A549 (cell line): Measurements from ENCODE around the gene ZBTB16. TPM values are rescaled to one million over a fixed set of nuclear protein-coding genes. Genes with fewer than 3 reads are reported as not detected.

ENCODE experiments used
- ATAC-seq, 2 experiments: fragments of 200-7000 bp in 1 of 2; fragments of >200 bp in 1 of 2; cut with Nextera tagmentation in 1 of 2; cut with Tn5 transposase in 1 of 2; 3 replicates each; pipeline versions ENCODE4 v1.8.0 to v1.9.1; 2018 to 2020; ENCODE audit warnings: mild to moderate bottlenecking in 1 of 2, moderate library complexity in 1 of 2
- CTCF ChIA-PET: fragments of 300-600 bp; sonication (Branson Sonifier 250); formaldehyde crosslinking; extraction: SDS; loops from one replicate; lab custom pipeline; 2021; ENCODE audit warnings: antibody characterized with exemption, inconsistent platforms; lab: Yijun Ruan, JAX
- POLR2A ChIA-PET: fragments of 350-600 bp; formaldehyde crosslinking; extraction: SDS; loops from one replicate; lab custom pipeline; 2021; ENCODE audit warnings: antibody characterized with exemption, inconsistent platforms; lab: Yijun Ruan, JAX
- DNase-seq, 2 experiments: peaks; one replicate each; pipeline versions ENCODE4 v3.0.0 to v3.0.0-alpha.2; 2011 to 2016; ENCODE audit warnings: low read depth in 1 of 2, low spot score in 1 of 2
- FAIRE-seq: peaks from 2 replicates; lab custom pipeline; 2011; peaks lifted over from hg19 to GRCh38; lab: Jason Lieb, UNC
- H3K27ac ChIP-seq, 2 experiments: fragments of >200 bp; sonication (Bioruptor Twin); formaldehyde crosslinking; 3 replicates each; pipeline ENCODE4 v1.5.1; 2016 to 2017
- H3K4me1 ChIP-seq: fragments of >200 bp; sonication (Bioruptor Twin); formaldehyde crosslinking; 3 replicates; pipeline ENCODE4 v1.6.1; 2016
- H3K4me2 ChIP-seq: fragments of >200 bp; sonication (Bioruptor Twin); formaldehyde crosslinking; 3 replicates; pipeline ENCODE4 v1.6.1; 2016
- H3K4me3 ChIP-seq: fragments of >200 bp; sonication (Bioruptor Twin); formaldehyde crosslinking; 3 replicates; pipeline ENCODE4 v1.5.1; 2016
- H3K9me3 ChIP-seq: fragments of >200 bp; sonication (Bioruptor Twin); formaldehyde crosslinking; 3 replicates; pipeline ENCODE4 v1.6.1; 2016
- CHD4 ChIP-seq: fragments of 200-600 bp; sonication (generic); IDR thresholded peaks from 2 replicates; pipeline ENCODE4 v1.6.1; 2016; ENCODE audit warnings: antibody characterized with exemption, mild to moderate bottlenecking, borderline replicate concordance
- EHMT2 ChIP-seq: fragments of 200-600 bp; sonication (generic); IDR thresholded peaks from 2 replicates; pipeline ENCODE4 v1.6.1; 2016; ENCODE audit warnings: antibody characterized with exemption, low read depth, mild to moderate bottlenecking, moderate library complexity
- EP300 ChIP-seq, 2 experiments: fragments of >200 bp; sonication (Bioruptor Twin); formaldehyde crosslinking; IDR thresholded peaks; 2 replicates in 1 of 2; 3 replicates in 1 of 2; pipeline ENCODE4 v1.6.1; 2016 to 2017
- ESRRA ChIP-seq: fragments of 150-350 bp; IDR thresholded peaks from 2 replicates; pipeline ENCODE4 v1.6.1; 2014; ENCODE audit warnings: mild to moderate bottlenecking, low read length, borderline replicate concordance
- FOSB ChIP-seq: fragments of 250-450 bp; sonication (Bioruptor Pico); IDR thresholded peaks from 2 replicates; pipeline ENCODE4 v1.5.0; 2020; ENCODE audit warnings: mild to moderate bottlenecking, moderate library complexity
- HOXB5 ChIP-seq: fragments of 250-450 bp; sonication (Bioruptor Pico); IDR thresholded peaks from 2 replicates; pipeline ENCODE4 v1.5.0; 2020; ENCODE audit warnings: mild to moderate bottlenecking, moderate library complexity
- JUN ChIP-seq, 2 experiments: fragments of >200 bp; sonication (Bioruptor Twin); formaldehyde crosslinking; IDR thresholded peaks; 2 replicates in 1 of 2; 3 replicates in 1 of 2; pipeline ENCODE4 v1.6.1; 2016 to 2017
- MAFK ChIP-seq: fragments of 450-650 bp; IDR thresholded peaks from 2 replicates; pipeline ENCODE4 v1.6.1; 2014; ENCODE audit not compliant: partially characterized antibody
- NFE2L2 ChIP-seq: fragments of 150-350 bp; conservative IDR thresholded peaks from 2 replicates; pipeline ENCODE4 v1.6.1; 2014; ENCODE audit warnings: low read length
- NPAS2 ChIP-seq: fragments of 250-450 bp; sonication (Bioruptor Pico); IDR thresholded peaks from 2 replicates; pipeline ENCODE4 v1.8.0; 2022; ENCODE audit warnings: mild to moderate bottlenecking, moderate library complexity, borderline replicate concordance
- PHF8 ChIP-seq: fragments of 200-600 bp; sonication (generic); IDR thresholded peaks from 2 replicates; pipeline ENCODE4 v1.6.1; 2016; ENCODE audit warnings: low read depth, mild to moderate bottlenecking, antibody characterized with exemption, moderate library complexity, borderline replicate concordance
- RARB ChIP-seq: fragments of 250-450 bp; sonication (Bioruptor Pico); IDR thresholded peaks from 2 replicates; pipeline ENCODE4 v1.8.0; 2021; ENCODE audit warnings: mild to moderate bottlenecking, moderate library complexity
- RNF2 ChIP-seq: fragments of 200-600 bp; sonication (generic); IDR thresholded peaks from 2 replicates; pipeline ENCODE4 v1.6.1; 2016; ENCODE audit warnings: low read depth, mild to moderate bottlenecking, antibody characterized with exemption, moderate library complexity, borderline replicate concordance
- TFCP2L1 ChIP-seq: fragments of 250-450 bp; sonication (Bioruptor Pico); IDR thresholded peaks from 2 replicates; pipeline ENCODE4 v1.5.0; 2021; ENCODE audit warnings: mild to moderate bottlenecking
- ZC3H11A ChIP-seq: fragments of 450-650 bp; IDR thresholded peaks from 2 replicates; pipeline ENCODE4 v1.6.1; 2014; ENCODE audit warnings: antibody characterized with exemption, mild to moderate bottlenecking
- ZFP36 ChIP-seq: fragments of 450-650 bp; IDR thresholded peaks from 2 replicates; pipeline ENCODE4 v1.6.1; 2014; ENCODE audit warnings: borderline replicate concordance; ENCODE audit not compliant: partially characterized antibody
- ZSCAN20 ChIP-seq: fragments of 250-450 bp; sonication (Bioruptor Pico); IDR thresholded peaks from 2 replicates; pipeline ENCODE4 v1.8.0; 2022; ENCODE audit warnings: mild to moderate bottlenecking, moderate library complexity
- WGBS: methylation state at CpG from one replicate; pipeline ENCODE4 v1.1.6; 2017; ENCODE audit errors: missing lambda C conversion rate; 5-methylcytosine and 5-hydroxymethylcytosine counted together
- polyA plus RNA-seq, 4 experiments: library from polyadenylated mRNA; depleted of rRNA in 3 of 4; stranded (reverse); fragments of >200 nt; fragmentation: RNase III in 1 of 4; extraction: RNeasy Plus Mini Kit Qiagen cat#74134 plus additional on column Dnase treatment in 1 of 4; gene quantifications; 2 replicates in 3 of 4; 3 replicates in 1 of 4; pipeline ENCODE4 v1.2.3, GENCODE V29; 2011 to 2017
- TF ChIP-seq, protein P1 (sequence below): IDR thresholded peaks from 2 replicates; pipeline ENCODE4 v1.6.1; 2012; ENCODE audit warnings: low read depth, borderline replicate concordance
- TF ChIP-seq, protein P2 (sequence below): fragments of 150-350 bp; IDR thresholded peaks from 2 replicates; pipeline ENCODE4 v1.6.1; 2014; ENCODE audit warnings: low read depth, mild to moderate bottlenecking, low read length
- TF ChIP-seq, protein P3 (sequence below): fragments of 200-600 bp; sonication (generic); IDR thresholded peaks from 2 replicates; pipeline ENCODE4 v1.6.1; 2016; ENCODE audit warnings: antibody characterized with exemption, mild to moderate bottlenecking, moderate library complexity
- TF ChIP-seq, protein P4 (sequence below): IDR thresholded peaks from 2 replicates; pipeline ENCODE4 v1.6.1; 2012

The ZBTB16 gene
- polyA plus RNA-seq, 2 of the 4 experiments (the other 2 are of a cell fraction) = not detected

DNA sequence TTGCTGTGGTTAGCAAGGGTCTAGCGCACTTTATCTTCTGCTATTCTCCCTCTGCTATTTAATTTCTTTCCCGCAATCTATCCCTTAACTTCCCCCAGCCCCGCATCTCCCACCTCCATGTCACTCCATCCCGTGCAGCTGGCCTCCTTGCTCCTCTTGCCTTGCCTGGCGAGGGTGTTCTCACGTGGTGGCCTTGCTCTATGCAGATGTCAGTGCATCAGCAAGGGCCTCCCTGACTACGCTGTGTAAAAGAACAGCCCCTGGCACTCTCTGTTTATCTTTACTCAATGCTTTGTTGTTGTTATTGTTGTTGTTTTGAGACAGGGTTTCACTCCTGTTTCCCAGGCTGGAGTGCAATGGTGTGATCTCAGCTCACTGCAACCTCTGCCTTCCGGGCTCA, 122.2 kb downstream of the ZBTB16 start:
- CTCF ChIA-PET = interaction anchor here (1.0 to 2.0 kb wide), 2 partner anchors 11 to 285 kb away, joined by 3 to 8 read pairs; no protein-coding TSS in a partner anchor
- H3K4me2 ChIP-seq = no peak overlapping the region
- no peaks in the 10 kb centered on the region; the same call in 2 of the 3 replicates for H3K4me1 ChIP-seq
- no peaks in the 10 kb centered on the region for H3K9me3 ChIP-seq
- TF ChIP-seq FOSB = no peak
- TF ChIP-seq, protein P1, sequence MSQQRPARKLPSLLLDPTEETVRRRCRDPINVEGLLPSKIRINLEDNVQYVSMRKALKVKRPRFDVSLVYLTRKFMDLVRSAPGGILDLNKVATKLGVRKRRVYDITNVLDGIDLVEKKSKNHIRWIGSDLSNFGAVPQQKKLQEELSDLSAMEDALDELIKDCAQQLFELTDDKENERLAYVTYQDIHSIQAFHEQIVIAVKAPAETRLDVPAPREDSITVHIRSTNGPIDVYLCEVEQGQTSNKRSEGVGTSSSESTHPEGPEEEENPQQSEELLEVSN = no peak
- TF ChIP-seq NFE2L2 = no peak
- TF ChIP-seq, protein P2, sequence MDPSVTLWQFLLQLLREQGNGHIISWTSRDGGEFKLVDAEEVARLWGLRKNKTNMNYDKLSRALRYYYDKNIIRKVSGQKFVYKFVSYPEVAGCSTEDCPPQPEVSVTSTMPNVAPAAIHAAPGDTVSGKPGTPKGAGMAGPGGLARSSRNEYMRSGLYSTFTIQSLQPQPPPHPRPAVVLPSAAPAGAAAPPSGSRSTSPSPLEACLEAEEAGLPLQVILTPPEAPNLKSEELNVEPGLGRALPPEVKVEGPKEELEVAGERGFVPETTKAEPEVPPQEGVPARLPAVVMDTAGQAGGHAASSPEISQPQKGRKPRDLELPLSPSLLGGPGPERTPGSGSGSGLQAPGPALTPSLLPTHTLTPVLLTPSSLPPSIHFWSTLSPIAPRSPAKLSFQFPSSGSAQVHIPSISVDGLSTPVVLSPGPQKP = no peak
- no peak for TF ChIP-seq ESRRA
- TF ChIP-seq, protein P3, sequence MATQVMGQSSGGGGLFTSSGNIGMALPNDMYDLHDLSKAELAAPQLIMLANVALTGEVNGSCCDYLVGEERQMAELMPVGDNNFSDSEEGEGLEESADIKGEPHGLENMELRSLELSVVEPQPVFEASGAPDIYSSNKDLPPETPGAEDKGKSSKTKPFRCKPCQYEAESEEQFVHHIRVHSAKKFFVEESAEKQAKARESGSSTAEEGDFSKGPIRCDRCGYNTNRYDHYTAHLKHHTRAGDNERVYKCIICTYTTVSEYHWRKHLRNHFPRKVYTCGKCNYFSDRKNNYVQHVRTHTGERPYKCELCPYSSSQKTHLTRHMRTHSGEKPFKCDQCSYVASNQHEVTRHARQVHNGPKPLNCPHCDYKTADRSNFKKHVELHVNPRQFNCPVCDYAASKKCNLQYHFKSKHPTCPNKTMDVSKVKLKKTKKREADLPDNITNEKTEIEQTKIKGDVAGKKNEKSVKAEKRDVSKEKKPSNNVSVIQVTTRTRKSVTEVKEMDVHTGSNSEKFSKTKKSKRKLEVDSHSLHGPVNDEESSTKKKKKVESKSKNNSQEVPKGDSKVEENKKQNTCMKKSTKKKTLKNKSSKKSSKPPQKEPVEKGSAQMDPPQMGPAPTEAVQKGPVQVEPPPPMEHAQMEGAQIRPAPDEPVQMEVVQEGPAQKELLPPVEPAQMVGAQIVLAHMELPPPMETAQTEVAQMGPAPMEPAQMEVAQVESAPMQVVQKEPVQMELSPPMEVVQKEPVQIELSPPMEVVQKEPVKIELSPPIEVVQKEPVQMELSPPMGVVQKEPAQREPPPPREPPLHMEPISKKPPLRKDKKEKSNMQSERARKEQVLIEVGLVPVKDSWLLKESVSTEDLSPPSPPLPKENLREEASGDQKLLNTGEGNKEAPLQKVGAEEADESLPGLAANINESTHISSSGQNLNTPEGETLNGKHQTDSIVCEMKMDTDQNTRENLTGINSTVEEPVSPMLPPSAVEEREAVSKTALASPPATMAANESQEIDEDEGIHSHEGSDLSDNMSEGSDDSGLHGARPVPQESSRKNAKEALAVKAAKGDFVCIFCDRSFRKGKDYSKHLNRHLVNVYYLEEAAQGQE = no peak
- no peak for TF ChIP-seq PHF8
- TF ChIP-seq MAFK = no peak
- TF ChIP-seq, protein P4, sequence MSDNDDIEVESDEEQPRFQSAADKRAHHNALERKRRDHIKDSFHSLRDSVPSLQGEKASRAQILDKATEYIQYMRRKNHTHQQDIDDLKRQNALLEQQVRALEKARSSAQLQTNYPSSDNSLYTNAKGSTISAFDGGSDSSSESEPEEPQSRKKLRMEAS = no peak
- no peak for TF ChIP-seq ZC3H11A
- TF ChIP-seq ZSCAN20 (CRISPR knock-in tag) = no peak
- no peak for TF ChIP-seq ZFP36
- 32% methylated on average over 8 of the region's 8 CpGs for WGBS
- POLR2A ChIA-PET = no interaction called here
- H3K27ac ChIP-seq = no peak overlapping the region; a peak in 1 of 6 replicates
- no peak for ATAC-seq
- no peak overlapping the region for H3K4me3 ChIP-seq
- no peak for FAIRE-seq
- no peak for DNase-seq

DNA sequence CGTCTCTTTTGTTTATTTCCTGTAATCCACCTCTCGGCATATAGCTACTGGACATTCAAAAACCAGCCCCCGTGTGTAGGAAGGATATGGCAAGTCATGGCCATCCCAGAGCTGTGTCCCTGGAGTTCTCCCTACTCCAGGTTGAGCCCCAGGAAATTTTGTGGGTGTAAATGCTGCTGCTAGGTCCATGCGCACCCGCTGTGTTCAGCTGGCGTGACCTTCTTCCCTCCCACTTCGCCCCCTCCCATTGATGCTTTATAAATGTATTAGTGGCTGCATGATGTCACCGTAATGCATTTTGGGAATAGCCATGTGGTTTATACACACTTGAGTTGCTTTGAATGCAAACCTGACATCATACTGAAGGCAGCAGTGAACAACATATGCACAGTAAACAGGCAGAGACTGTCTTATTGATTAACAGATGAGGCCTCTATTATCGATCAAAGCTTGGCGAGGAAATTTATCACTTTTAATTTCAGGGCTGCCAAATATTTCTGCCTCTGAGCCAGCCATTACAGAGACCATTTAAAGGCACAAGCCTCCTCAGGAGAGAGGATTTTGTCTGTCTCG, 123.0 kb downstream of the ZBTB16 start:
- H3K4me2 ChIP-seq = no peak overlapping the region
- TF ChIP-seq CHD4 = no peak
- no peak for TF ChIP-seq HOXB5 (CRISPR knock-in tag)
- TF ChIP-seq TFCP2L1 (CRISPR knock-in tag) = no peak
- POLR2A ChIA-PET = no interaction called here
- DNase-seq (no peak), FAIRE-seq (no peak), ATAC-seq (no peak)
- WGBS = 47% methylated on average over 11 of the region's 11 CpGs
- no peak overlapping the region for H3K27ac ChIP-seq
- H3K4me1 ChIP-seq = no peaks in the 10 kb centered on the region; the same call in 2 of the 3 replicates
- H3K9me3 ChIP-seq = no peaks in the 10 kb centered on the region
- no peak overlapping the region for H3K4me3 ChIP-seq
- CTCF ChIA-PET = interaction anchor here (0.6 to 2.0 kb wide), 3 partner anchors 10 to 68 kb away, joined by 3 to 8 read pairs (median 3); no protein-coding TSS in a partner anchor

DNA sequence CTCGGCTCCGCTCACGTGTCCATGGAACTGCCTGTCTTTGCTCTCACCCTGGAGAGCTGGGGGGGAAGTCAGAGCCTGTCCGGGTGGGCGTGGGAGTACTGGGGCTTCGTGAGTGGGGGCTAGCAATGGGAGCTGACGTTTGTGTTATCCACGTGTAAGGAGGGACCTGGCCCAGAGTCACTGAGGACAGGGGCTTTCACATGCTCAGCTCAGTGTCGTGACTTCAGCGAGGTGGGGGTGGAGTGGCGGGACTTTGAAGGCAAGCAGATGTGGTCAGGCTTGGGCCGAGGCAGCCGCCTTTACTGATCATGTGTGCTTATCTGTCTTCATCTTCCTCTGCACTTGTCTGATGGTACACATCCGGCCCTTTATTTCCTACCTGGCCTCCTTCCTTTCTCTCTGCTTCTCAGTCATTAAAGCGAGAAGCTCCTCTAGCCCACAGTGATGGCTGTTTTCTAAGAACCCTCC, 123.6 kb downstream of the ZBTB16 start:
- H3K4me1 ChIP-seq = no peaks in the 10 kb centered on the region; the same call in 2 of the 3 replicates
- ChIA-PET CTCF (interaction anchor here (1.0 to 2.0 kb wide), 3 partner anchors 10 to 190 kb away, joined by 3 to 8 read pairs (median 4); no protein-coding TSS in a partner anchor), POLR2A (no interaction called here)
- no peak overlapping the region for H3K4me2 ChIP-seq
- H3K4me3 ChIP-seq = no peak overlapping the region
- 48% methylated on average over 15 of the region's 15 CpGs for WGBS
- H3K9me3 ChIP-seq = no peaks in the 10 kb centered on the region
- ATAC-seq (no peak), FAIRE-seq (no peak), DNase-seq (no peak)
- H3K27ac ChIP-seq = no peak overlapping the region
- TF ChIP-seq RARB (CRISPR knock-in tag) (no peak), NPAS2 (CRISPR knock-in tag) (no peak), JUN (IDR thresholded peaks at IDR 0.05) (no peak), MAFK (no peak), EHMT2 (no peak), EP300 (IDR thresholded peaks at IDR 0.05) (no peak), RNF2 (no peak), CHD4 (no peak)
- TF ChIP-seq, protein P3 = no peak
- TF ChIP-seq, protein P2 = no peak
